NCI-H1694 (cell line): ENCODE results near the gene IFI44L.

ENCODE experiments used
- DNase-seq: peaks from one replicate; lab custom pipeline; 2025; lab: John Stamatoyannopoulos, UW

The IFI44L gene

GRCh38 chr1:78619803-78620579 is at the start of gene IFI44L:
IFI44L (plus strand) TSS chr1:78620448; CDS start chr1:78627916, 7,468 bp downstream.
- no peak for DNase-seq

GRCh38 chr1:78570539-78570938 is 49.7 kb upstream of the IFI44L start:
- no peak for DNase-seq

- no peak for DNase-seq
These were observed 42.8 kb upstream of the IFI44L start for GRCh38 chr1:78577257-78578100.

- DNase-seq, result no peak
These were observed 33.7 kb upstream of the IFI44L start for GRCh38 chr1:78586572-78586971.

GRCh38 chr1:78587211-78587610 is 33.0 kb upstream of the IFI44L start:
- no peak for DNase-seq

- no peak for DNase-seq
These were observed 28.3 kb upstream of the IFI44L start for GRCh38 chr1:78591971-78592370.

GRCh38 chr1:78599294-78599693 is 21.0 kb upstream of the IFI44L start:
- DNase-seq, result no peak

- no peak for DNase-seq
These were observed 19.2 kb upstream of the IFI44L start for GRCh38 chr1:78601068-78601467.

- no peak for DNase-seq
These were observed 17.0 kb upstream of the IFI44L start for GRCh38 chr1:78603206-78603605.

GRCh38 chr1:78604643-78605042 is 15.6 kb upstream of the IFI44L start:
- DNase-seq, result no peak

GRCh38 chr1:78606274-78606673 is 14.0 kb upstream of the IFI44L start:
- no peak for DNase-seq

- DNase-seq, result no peak
These were observed 12.8 kb upstream of the IFI44L start for GRCh38 chr1:78607334-78607927.

- DNase-seq, result no peak
These were observed 12.3 kb upstream of the IFI44L start for GRCh38 chr1:78607944-78608343.

GRCh38 chr1:78617615-78618026 is 2.6 kb upstream of the IFI44L start:
- peak; percentile 49 for DNase-seq

GRCh38 chr1:78619032-78619431 is 1.2 kb upstream of the IFI44L start:
- DNase-seq, result no peak

- DNase-seq, result no peak
These were observed 824 bp upstream of the IFI44L start for GRCh38 chr1:78619446-78619802.

- no peak for DNase-seq
These were observed 418 bp downstream of the IFI44L start for GRCh38 chr1:78620666-78621065.

- no peak for DNase-seq
These were observed 2.3 kb downstream of the IFI44L start for GRCh38 chr1:78622548-78622947.

GRCh38 chr1:78624035-78624434 is 3.8 kb downstream of the IFI44L start:
- DNase-seq, result no peak

- no peak for DNase-seq
These were observed 7.1 kb downstream of the IFI44L start for GRCh38 chr1:78627321-78627720.

GRCh38 chr1:78630600-78630999 is 10.4 kb downstream of the IFI44L start:
- DNase-seq, result no peak

- no peak for DNase-seq
These were observed 13.0 kb downstream of the IFI44L start for GRCh38 chr1:78633209-78633608.

GRCh38 chr1:78640462-78640861 is 20.2 kb downstream of the IFI44L start:
- no peak for DNase-seq
